ENCODE results near the gene ACOT7. TPM values are rescaled to one million over a fixed set of nuclear protein-coding genes. Genes with fewer than 3 reads are reported as not detected.
A peak's percentile ranks its signal among the peaks of the same experiment; 100 is the strongest.
"Not testable (repeated sequence)": the region's sequence is repeated elsewhere in the genome, so short reads cannot be mapped to it uniquely, and the experiment has no call there.

ACOT7 gene, protein sequence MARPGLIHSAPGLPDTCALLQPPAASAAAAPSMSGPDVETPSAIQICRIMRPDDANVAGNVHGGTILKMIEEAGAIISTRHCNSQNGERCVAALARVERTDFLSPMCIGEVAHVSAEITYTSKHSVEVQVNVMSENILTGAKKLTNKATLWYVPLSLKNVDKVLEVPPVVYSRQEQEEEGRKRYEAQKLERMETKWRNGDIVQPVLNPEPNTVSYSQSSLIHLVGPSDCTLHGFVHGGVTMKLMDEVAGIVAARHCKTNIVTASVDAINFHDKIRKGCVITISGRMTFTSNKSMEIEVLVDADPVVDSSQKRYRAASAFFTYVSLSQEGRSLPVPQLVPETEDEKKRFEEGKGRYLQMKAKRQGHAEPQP
- 22.5 and 24.4 TPM in 2 replicates for total RNA-seq (2014; rRNA removed; shearing (Covaris generic))
- 22.7 and 39.5 TPM in 2 replicates for polyA plus RNA-seq (2014; cell fraction: nucleus; rRNA removed)

DNA sequence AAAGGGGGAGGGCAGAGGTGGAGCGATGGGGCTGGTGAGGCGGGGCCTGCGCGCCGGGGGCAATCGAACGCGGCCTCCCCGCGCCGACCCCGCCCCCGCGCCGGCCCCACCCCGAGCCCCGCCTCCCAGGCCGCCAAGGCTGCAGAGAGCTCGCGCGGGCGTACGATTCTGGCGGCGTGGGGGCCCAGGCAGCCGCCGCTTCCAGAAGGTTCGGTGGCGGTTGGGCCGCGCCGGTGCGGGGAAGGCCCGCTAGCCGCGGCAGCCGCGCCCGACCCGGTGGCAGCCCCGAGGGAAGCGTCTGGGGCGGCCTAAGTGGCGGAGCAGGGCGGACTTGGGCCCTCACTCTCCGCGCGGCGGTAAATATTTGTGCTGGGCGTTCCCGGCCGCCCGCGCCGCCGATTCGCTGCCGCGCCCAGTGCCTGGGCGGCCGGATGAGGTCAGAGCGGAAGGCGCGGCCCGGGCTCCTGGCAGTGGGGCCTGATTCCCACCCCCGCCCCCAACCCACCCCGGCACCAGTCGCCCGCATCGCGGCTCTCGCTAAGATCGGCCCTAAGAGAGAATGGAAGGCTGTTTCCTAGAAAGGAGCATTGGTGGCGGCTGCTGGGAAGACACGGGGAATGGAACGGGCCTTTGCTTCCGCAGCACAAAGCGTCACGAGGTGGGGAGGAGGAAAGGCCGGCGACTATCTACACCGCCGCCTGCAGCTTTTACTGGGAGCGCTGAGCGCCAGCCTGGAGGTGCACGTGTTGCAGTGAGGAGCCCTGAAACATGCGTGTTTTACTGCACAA is at the start of gene ACOT7:
Gene ACOT7, minus strand, starts transcription at position 368 of the 788 bp plus-strand sequence. CDS start 368 bp downstream, outside the sequence.
- DNase-seq (ENCODE audit: extremely low read depth, low read depth): peak; percentile 78

DNA sequence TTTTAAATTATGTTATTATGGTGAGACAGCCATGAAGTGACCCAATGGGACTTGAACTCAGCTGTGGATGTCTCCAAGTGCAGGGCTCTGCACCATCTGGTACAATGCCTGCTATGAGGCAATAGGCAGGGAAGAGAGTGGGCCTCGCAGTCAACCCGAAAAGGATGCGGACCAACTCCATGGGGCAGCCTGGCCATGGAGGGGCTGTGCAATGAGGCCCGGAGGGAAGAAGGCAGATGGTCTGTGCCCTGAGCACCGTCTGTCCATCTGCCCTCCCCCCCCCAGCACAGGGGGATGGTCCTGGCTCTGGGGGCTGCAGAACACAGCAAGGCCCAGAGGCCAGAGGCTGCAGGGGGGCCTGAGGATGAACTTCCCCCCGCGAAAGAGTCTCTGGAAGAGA is 48.0 kb upstream of the ACOT7 start:
- no peak for DNase-seq (ENCODE audit: extremely low read depth, low read depth)

DNA sequence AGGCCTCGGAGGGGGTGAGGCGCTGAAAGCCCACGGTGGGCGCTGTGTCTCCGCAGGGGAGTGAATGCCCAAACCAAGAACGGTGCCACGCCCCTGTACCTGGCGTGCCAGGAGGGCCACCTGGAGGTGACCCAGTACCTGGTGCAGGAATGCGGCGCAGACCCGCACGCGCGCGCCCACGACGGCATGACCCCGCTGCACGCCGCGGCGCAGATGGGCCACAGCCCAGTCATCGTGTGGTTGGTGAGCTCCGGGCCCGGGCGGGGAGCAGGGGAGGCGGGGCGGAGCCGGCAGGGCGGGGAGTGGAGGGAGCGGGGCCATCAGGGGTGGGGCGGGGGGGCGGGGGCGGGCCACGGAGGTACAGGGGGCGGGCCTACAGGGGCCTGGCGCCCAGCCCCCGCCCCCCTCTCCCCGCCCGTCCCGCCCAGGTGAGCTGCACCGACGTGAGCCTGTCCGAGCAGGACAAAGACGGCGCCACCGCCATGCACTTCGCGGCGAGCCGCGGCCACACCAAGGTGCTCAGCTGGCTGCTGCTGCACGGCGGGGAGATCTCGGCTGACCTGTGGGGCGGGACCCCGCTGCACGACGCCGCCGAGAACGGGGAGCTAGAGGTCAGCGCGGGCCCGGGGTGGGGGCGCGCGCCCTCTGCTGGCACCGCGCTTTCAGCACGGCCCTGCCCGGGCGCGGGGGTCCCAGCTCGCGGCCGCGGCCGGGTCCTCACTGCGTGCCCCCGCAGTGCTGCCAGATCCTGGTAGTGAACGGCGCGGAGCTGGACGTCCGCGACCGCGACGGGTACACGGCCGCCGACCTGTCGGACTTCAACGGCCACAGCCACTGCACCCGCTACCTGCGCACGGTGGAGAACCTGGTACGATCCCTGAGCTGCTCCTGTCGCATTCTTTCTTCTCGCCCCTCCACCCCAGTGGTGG is 46.9 kb upstream of the ACOT7 start:
- peak; percentile 45 for DNase-seq (ENCODE audit: extremely low read depth, low read depth)

DNA sequence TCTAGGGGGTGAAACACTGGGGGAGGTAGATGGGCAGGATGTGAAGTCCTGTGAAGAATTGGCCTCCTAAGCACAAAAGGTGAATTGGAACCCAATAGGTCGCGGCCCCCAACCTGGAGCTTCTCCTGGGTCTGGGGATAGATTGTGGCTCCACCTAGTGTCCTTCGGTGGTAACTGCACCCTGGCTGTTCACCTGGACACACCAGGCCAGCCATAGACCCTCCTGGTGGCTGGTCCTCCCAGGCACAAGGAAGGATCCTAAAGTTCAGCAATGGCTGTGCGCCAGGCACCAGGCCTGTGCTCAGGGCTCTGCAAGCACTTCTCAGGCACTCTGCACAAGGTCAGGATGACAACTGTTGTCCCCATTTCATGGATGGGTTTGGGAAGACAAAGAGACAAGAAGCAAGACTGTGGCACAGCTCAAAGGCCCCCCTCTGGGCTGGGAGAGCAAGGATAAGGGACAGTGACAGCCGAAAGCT is 44.5 kb upstream of the ACOT7 start:
- DNase-seq (ENCODE audit: extremely low read depth, low read depth): peak; percentile 48

DNA sequence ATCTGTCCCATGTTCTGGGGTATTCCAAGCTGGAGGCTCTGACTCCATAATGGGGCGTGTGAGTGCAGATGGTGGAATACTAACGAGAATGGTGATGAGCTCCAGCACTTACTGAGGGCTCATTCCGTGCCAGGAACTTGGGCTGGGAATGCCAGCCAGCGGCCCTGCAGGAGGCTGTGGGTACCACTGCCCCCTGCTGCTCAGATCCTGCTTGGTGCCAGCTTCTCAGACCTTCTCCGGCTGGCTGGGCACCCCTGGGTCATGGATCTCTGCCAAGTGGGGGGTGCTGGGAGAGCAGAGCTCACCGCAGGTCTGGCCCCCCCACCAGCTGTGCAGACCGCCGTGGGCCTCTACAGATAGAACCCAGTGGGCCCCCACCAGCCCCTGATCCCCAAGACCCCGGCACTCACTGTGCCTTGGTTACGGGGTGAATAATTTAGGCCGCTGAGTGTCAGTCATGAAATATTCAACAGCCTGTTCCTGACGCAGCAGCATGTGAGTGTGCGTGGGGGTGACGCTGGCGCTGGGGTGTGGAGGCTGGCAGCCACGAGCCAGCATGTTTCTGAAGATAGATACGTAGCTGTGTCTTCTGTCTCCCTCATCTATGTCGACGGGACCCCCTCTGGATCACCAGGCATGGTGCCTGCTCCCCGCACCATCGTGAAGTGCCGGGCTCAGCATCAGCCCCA is 43.6 kb upstream of the ACOT7 start:
- not testable (repeated sequence) for DNase-seq (ENCODE audit: extremely low read depth, low read depth)

DNA sequence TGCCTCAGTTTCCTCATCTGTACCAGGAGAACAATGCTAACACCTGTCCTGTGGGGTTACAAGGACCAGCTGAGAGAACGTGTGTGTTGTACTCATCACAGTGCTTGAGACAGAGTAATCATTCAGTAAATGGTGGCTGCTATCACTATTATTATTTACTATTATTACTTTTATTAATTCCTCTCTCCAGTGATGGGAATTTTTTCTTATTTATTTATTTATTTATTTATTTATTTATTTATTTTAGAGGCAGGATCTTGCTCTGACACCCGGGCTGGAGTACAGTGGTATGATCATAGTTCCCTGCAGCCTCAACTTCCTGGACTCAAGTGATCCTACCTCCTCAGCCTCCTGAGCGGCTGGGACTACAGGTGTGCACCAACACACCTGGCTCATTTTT is 42.7 kb upstream of the ACOT7 start:
- DNase-seq (ENCODE audit: extremely low read depth, low read depth): not testable (repeated sequence)

DNA sequence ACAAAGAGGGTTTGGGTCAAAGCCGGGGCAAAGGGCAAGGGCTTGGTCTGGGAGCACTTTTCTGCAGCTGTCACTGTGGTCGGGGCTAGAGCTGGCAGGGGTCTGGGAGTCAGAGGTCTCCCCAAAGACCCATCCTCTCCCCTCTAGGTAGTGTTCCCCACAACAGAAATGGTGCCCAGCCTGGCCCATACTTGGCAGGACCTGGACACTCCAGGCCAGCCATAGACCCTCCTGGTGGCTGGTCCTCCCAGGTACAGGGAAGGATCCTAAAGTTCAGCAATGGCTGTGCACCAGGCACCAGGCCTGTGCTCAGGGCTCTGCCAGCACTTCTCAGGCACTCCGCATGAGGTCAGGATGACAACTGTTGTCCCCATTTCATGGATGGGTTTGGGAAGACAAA is 42.0 kb upstream of the ACOT7 start:
- DNase-seq (ENCODE audit: extremely low read depth, low read depth): no peak

DNA sequence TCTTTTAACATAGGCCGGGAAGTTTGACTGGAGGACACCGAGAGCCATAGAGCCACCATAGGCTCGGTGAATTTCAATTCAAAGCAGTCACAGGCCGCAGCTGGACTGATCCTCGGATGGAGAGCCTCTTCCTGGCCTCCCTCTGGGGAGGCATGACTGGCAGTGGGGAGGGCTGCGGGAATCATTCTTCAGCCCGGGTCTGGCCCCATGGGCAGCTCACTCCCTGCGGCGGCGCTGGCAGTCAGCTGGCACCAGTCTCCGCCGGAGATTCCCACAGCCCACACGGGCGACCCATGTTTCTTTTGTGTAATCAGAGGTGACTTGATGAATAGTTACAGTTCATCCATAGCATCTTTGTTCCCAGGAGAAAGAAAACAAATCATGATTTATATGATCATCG is 41.6 kb upstream of the ACOT7 start:
- DNase-seq (ENCODE audit: extremely low read depth, low read depth): no peak

DNA sequence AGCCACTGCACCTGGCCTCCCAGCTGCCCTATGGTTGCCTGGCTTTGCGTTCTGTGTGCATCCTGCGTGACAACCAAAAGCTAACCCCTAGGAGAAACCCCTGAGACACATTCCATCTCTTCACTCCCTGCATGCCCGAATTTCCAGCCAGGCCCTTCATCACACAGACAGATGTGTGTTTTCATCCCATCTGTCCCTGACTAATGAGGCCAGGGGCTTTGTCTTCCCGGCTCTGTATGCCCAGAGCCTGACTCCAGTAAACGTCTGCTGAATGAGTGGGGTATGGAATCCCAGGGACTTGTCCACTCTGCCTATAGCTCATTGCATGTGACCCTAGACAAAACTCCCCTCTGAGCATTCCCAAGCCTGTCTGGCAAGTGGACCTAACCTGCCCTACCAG is 40.6 kb upstream of the ACOT7 start:
- DNase-seq (ENCODE audit: extremely low read depth, low read depth): no peak

DNA sequence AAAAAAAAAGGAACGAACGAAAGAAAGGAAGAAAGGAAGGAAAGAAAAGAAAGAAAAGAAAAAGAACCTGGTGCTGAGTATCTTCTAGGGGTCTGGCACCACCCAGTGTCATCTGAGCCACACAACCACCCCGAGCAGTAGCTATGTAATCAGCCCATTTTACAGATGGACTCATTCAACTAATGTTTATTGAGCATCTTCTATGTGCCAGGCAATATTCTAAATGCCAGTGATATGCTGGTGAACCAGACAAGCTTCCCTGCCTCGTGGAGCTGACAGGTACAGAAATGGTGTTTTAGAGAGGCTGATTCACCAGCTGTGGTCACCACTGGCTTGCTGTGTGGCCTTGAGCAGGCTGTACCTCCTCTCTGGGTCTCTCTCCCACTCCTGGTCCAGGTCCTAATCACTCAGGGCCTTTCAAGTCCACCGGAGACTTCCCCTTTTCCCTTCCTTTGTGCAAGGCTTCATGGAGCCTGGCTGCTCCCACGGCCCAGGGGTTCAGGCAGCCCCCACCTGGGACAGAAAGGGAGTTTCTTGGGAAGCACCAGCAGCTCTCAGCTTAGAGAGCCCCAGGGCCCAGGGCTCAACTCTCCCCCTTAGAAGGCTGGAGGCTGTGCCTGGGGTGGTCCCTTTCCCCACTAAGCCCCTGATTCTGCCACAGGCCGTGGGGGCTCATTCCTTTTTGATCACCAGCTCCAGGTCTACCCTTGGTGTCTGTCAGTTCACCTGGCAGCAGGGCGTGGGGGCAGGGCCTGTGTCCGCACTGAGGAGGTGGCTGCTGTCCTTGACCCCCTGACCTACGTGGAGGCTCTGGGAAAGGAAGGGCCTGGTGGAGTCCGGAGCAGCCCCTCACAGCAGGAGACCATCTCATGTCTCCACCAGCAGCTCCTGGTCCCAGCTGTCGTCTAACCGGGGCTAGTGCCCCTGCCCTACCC is 38.3 kb upstream of the ACOT7 start:
- not testable (repeated sequence) for DNase-seq (ENCODE audit: extremely low read depth, low read depth)

DNA sequence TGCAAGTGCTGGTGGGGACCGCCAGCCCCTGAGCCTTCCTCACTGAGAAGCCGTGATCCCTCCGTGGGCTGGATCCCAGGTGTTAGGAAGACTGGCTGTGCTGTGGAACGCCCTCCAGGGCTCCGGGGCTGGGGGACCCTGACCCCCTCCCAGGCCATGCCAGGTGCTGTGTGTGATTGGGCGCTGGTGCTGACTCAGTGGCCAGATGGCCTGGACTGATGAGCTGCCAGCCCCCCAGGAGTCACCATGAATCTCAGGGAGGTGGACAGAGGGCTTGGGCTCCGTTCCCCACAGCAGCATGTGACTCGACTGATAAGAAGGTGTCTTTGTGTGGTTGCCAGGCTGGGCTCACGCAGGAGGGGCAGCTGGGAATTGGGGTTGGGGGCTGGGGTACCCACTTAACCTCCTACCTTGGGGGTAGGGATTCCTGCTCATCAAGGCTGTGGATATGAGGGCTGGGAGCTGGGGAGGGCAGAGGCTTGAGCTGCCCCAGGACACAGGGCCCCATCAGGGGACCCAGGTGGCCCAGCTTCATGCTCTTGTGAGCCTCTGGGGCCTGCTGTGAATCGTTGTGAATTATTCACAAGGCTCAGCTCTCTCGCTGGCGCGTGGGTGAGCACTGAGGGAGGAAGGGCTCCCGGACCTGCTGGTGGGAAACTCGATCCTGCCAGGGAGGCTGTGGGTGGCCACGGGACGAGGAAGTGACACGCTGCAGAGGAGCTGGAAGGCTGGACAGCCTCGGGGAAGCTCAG is 36.3 kb upstream of the ACOT7 start:
- DNase-seq (ENCODE audit: extremely low read depth, low read depth): not testable (repeated sequence)

DNA sequence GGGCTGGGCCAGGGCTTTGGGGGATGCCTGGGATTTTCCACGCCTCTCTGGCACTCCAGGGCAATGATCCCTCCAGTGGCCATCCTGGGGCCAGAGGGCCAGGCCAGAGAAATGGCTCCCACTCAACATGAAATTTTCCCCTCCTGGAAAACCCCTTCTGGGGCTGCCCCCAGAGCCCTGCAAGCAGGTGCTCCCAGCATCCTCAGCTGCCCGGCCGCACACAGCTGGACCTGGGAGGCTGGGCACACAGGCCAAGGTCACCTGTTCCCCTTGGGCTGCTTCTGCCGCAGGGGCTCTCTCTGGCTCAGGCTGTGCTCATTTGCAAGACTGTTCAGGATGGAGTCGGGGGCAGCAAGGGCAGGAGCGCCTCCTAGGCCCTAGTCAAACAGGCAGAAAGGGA is 34.9 kb upstream of the ACOT7 start:
- DNase-seq (ENCODE audit: extremely low read depth, low read depth): not testable (repeated sequence)

DNA sequence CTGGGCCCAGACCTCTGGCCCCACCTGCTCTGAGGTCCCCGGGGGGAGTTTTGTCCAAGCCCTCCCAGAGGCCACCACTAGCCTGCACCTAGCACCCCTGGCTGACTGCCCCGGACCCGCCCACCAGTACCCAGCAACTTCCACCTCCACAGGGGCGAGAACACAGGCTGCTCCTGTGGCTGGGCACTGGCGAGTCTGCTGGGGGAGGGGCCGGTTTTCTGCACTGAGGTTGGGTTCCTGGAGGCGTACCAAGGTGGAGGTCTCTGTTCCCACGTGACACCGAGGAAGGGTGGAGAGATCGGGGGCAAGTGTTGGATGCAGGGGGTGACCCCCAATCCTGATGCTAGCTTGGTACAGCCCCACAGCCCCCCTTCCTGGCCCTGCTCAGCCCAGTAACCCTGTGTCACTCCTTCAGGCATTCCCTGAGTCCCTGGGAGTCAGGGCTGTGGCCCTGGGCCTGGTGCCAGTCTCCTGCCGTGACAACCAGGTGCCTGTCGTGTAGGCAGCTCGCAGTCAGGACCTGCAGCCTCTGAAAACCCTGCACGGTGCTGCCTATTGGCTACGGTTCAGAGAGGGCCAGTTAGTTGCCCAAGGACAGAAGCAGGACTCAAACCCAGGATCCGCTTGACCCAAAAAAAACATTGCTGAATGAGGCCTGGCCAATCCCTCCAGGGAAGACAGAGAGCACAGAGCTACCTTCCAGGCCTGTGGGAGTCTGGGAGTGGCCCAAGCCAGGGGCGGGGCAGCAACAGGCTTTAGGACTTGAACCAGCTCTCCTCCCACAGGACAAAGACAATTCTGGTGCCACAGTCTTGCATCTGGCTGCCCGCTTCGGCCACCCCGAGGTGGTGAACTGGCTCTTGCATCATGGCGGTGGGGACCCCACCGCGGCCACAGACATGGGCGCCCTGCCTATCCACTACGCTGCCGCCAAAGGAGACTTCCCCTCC is 34.1 kb upstream of the ACOT7 start:
- DNase-seq (ENCODE audit: extremely low read depth, low read depth): no peak

DNA sequence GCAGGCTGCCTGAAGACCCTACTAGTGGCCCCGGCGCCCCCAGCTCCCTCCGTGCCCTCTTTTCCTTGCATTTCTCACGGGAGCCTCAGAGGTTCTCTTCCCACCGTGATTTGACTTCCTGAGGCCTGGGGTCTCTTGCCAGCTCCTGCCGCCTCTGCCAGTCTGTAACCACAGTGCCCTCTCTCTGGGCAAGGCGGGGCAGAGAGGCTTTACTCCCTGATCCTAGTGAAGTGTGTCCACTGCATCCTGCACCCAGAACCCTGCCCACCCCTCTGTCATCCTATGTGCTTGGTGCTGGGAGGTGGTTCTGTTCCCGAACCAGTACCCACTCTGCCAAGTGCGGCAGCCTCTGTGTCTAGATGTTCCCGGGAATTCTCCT is 33.4 kb upstream of the ACOT7 start:
- no peak for DNase-seq (ENCODE audit: extremely low read depth, low read depth)

DNA sequence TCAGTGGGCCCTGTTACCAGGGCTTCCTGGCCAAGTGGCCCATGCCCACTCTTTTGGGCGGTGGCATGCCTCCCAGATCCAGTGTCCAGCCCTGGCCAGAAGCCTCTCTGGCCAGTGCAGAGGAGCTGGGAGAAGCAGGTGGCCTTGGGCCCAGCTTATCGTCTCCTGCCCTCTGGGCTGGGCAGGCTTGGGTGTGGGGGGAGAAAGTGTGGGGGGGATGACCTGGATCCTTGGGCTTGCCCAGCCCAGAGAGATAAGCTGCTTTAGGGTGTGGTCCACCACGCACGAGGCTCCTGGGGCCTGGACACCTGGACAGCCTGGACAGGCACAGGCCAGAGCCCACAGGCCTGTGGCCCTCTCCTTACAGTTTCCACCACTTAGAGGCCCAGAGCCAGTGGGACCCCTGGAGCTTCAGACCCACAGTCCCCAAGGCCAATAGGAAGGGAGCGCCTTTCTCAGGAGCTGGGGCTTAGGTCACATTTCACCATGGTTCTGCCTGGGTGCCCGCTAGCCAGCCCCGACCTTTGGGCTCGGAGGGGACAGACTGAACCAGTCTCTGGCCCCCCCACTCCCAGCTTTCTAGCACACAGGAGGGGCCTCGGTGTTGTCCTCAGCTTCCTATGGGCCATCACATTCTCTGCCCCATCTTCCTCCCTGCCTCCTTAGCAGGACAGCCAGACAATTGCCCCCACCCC is 32.9 kb upstream of the ACOT7 start:
- DNase-seq (ENCODE audit: extremely low read depth, low read depth): no peak

DNA sequence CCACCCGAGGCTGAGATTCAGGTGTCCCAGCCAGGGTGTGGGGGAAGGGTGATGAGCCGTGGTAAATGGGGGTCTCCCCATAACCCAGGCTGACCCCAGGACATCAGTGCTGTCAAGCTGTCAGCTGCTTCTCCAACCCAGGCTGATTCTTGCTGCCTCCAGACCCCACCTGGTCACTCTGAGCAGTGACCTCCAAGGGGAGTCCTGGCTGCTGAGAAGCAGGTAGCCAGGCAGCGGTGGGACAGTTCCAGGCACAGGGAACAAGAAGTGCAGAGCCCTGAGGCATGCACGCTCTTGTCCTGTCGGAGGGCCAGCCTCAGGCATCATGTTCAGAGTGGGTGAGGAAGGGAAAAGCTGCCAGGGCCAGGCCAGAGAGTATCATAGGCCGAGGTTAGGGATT is 32.1 kb upstream of the ACOT7 start:
- no peak for DNase-seq (ENCODE audit: extremely low read depth, low read depth)
